Coronary artery (tissue), 2 donors: Measurements from ENCODE around the gene PER2.
A peak's percentile ranks its signal among the peaks of the same experiment; 100 is the strongest.
"Not testable (repeated sequence)": the region's sequence is repeated elsewhere in the genome, so short reads cannot be mapped to it uniquely, and the experiment has no call there.

Experiments used
- DNase-seq: peaks from one replicate; pipeline ENCODE4 v3.0.0-alpha.2; 2017; ENCODE audit warnings: low spot score
- H3K27ac ChIP-seq, 2 donors: fragments of 200-600 bp; sonication (generic); one replicate each; pipeline ENCODE4 v1.5.1; 2016 to 2019
- H3K4me3 ChIP-seq: fragments of 200-600 bp; sonication (generic); 2 replicates; pipeline ENCODE4 v1.5.1; 2016; ENCODE audit warnings: mild to moderate bottlenecking, moderate library complexity
- TF ChIP-seq, protein P1 (sequence below): fragments of 200-600 bp; sonication (generic); IDR thresholded peaks from one replicate; pipeline ENCODE4 v1.5.1; 2019; ENCODE audit warnings: antibody characterized with exemption

The PER2 gene

DNA sequence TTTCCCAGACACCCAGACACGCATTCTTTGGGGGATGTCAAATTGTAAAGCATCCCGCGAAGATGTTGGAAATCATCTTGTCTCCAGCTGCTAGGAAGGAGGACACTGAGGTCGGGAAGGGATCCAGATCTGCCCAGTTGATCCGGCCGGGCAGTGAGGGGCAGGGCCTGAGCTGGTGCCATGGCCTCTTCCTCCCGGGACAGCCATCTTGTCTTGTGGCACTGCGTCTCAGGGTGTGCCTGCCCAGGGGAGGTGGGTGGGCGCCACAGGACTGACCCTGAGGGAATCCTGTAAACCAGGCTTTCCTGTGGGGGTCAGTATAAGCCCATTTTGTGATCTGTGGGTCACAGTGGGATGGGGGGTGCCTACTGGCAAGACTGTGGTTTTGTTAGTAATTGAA is 42.0 kb upstream of the PER2 start:
- Histone ChIP-seq H3K27ac (no peak overlapping the region), H3K4me3 (no peak overlapping the region)
- DNase-seq = no peak
- TF ChIP-seq, protein P1, sequence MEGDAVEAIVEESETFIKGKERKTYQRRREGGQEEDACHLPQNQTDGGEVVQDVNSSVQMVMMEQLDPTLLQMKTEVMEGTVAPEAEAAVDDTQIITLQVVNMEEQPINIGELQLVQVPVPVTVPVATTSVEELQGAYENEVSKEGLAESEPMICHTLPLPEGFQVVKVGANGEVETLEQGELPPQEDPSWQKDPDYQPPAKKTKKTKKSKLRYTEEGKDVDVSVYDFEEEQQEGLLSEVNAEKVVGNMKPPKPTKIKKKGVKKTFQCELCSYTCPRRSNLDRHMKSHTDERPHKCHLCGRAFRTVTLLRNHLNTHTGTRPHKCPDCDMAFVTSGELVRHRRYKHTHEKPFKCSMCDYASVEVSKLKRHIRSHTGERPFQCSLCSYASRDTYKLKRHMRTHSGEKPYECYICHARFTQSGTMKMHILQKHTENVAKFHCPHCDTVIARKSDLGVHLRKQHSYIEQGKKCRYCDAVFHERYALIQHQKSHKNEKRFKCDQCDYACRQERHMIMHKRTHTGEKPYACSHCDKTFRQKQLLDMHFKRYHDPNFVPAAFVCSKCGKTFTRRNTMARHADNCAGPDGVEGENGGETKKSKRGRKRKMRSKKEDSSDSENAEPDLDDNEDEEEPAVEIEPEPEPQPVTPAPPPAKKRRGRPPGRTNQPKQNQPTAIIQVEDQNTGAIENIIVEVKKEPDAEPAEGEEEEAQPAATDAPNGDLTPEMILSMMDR = no peak

DNA sequence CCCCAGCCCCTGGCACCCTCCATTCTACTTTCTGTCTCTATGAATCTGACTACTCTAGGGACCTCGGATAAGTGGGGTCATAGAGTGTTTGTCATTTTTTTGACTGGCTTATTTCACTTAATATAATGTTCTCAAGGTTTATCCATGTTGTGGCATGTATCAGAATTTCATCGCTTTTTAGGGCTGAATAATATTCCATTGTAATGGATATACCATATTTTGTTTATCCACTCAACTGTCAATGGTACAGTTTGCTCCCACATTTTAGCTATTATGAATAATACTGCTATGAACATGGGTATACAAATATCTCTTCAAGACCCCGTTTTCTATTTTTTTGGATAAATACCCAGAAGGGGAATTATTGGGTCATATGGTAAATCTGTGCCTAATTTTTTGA is 39.3 kb upstream of the PER2 start:
- no peak for DNase-seq
- no peak overlapping the region for H3K27ac ChIP-seq
- H3K4me3 ChIP-seq = no peak overlapping the region
- TF ChIP-seq, protein P1 = no peak

DNA sequence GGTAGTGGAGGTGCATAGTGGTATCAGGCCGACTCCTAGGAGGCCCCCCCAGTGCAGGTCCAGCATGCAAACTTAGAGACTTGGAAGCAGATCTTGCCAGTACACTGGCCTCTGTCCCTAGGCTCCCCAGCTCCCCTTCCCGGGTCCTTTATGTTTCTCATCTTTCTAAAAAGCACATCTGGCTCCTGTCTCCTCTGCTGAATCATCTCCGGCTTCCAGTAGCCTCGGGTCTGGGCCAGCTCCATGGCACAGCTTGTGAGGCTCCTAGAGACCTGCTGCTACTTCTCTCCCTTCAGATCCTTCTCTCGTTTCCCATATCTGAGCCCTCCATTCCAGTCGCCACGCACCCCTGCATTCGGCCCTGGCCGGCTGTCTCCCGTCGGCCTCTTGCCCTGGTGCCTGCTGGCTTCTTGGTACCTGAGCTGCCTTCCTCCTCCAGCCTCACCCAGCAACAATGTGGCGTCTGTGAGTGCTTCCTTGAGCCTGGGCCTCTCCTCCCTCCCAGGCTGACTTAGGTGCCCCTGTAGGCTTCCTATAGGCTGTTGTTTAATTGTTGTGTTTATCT is 38.5 kb upstream of the PER2 start:
- Histone ChIP-seq H3K27ac (no peak overlapping the region), H3K4me3 (no peak overlapping the region)
- TF ChIP-seq, protein P1 = no peak
- no peak for DNase-seq

DNA sequence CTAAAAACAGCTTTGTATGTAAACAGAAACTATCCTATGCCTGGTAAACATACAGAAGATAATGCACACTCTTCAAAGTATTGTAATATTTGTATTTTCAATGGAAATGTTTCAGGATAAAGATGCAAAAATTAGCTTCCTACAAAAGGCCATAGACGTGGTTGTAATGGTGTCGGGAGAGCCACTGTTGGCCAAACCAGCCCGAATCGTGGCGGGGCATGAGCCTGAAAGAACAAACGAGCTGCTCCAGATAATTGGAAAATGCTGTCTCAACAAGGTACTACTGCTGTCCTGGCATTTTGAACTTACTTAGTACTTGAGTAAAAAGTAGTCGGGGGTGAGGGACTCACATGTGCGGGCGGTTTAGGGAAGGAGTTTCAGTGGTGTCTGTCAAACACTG is 37.3 kb upstream of the PER2 start:
- TF ChIP-seq, protein P1 = no peak
- Histone ChIP-seq H3K27ac (no peak overlapping the region), H3K4me3 (no peak overlapping the region)
- DNase-seq = no peak

DNA sequence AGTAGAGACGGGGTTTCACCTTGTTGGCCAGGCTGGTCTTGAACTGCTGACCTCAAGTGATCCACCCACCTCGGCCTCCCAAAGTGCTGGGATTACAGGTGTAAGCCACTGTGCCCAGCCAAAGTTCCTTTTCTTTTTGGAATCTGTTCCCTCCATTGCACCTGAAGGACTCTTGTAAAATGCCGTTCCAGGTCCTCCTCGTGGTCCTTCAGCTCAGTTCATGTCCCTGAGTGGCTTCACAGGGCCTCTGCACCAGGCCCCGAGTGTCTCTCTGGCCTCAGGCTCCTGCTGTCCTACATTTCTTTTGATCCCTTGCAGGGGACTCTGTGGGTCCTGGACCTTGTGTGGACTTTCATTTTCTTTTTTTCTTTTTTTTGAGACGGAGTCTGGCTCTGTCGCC is 35.8 kb upstream of the PER2 start:
- not testable (repeated sequence) for DNase-seq, H3K27ac ChIP-seq, H3K4me3 ChIP-seq

DNA sequence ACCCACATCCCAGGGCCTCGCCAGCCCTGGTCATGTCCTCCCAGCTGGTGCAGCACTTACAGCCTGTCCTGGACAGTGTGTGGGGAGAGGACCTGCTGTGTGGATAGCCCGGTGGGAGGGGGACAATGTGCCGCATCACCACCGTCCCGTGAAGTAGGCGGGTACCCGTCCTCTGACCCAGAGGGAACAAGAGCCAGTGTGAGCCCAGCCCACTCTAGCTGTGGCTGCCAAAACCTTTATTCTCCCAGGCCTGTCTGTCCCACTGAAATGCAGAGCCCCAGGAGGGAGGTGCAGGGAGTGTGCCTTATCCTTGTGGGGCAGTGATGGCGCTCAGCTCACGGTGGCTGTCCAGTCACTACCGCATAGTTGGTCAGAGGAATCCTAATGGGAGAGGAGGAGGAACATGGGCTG is 33.6 kb upstream of the PER2 start:
- TF ChIP-seq, protein P1 = no peak
- Histone ChIP-seq H3K4me3 (peak overlapping the region; percentile 93), H3K27ac (no peak overlapping the region)
- DNase-seq = no peak

DNA sequence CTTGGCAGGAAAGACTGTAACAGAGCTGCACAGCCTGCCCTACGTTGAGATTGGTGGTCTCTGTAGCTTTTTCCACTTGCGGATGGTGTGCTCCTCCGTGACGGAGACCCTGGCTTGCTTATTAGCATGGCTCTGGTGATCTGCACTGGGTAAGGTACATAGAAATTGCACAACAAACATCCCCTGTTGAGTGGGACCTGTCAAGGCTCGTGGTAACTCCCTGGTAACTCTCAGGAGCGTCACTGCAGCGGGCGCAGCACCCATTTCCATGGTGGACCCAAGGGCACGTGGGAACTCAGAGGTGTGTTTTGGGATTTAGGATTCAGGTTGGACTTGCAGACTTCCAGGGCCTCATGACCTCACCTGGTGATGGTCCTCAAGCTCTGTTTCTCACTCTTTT is 33.1 kb upstream of the PER2 start:
- H3K4me3 ChIP-seq = peak overlapping the region; percentile 93
- peak overlapping the region in 1 of 2 donors; percentile 84 for H3K27ac ChIP-seq
- TF ChIP-seq, protein P1 = no peak
- no peak for DNase-seq
